Activated T-cell treated with anti-CD3 and anti-CD28 coated beads for 4 hours (primary cell): Measurements from ENCODE around the gene CDH2.

ENCODE experiments used
- DNase-seq: peaks from one replicate; pipeline ENCODE4 v3.0.0-alpha.2; 2020

The CDH2 gene

DNA sequence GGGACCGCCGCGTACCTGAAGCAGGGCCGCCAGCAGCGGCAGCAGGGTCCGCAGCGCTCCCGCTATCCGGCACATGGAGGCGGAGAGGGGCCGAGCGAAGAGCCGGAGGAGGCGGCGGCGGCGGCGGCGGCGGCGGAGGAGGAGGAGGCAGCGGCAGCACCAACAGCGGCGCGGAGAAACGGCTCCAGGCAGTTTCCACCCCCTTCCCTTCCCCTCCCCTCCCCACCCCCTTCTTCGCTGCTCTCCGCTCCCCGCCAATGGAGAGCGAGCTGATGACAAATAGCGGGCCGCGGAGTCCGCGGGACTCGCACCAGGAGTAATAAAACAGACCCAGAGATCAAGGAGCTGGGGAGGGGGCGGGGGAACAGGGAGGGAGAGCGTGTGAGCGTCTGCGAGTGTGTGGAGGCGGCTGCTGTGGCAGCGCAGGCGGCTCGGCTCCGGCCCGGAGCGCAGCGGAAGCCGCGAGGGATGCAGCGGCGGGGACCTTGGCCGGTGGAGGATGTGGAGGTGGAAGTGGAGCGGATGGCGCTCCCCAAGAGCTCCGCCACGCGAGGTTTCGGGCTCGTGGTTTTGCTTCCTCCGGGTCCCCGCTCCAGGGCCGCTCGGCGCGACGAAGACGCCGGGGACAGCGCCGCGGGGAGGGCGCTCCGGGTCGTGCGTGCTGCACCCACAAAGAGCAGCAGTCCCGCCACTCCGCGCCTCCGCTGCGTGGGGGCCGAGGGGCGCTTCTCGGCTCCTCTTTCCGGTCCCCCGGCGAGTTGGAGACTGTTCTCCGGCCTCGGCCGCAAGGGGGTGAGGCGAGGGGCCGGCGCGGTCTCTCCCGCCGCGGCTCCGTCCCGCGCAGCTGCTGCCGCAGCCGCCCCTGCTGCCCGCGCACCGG, at the start of gene CDH2:
Gene CDH2 (minus strand): TSS at position 183 of the 880 bp plus-strand sequence. CDS start 108 bp downstream, at position 75.
- DNase-seq: no peak

DNA sequence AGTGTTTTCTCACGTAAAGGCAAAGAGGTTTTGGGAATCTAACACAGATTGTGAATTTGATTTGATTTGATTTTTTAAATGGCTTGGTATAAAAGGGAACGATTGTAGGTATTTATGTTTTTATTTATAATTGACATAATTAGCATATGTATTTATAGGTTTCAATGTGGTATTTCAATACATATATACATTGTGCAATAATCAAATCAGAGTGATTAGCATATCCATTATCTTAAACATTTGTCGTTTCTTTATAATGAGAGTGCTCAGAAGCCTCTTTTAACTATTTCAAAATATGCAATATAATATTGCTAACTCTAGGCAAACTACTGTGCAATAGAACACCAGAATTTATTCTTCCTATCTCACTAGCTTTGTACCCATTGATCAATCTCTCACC, 35.1 kb upstream of the CDH2 start:
- DNase-seq: no peak

DNA sequence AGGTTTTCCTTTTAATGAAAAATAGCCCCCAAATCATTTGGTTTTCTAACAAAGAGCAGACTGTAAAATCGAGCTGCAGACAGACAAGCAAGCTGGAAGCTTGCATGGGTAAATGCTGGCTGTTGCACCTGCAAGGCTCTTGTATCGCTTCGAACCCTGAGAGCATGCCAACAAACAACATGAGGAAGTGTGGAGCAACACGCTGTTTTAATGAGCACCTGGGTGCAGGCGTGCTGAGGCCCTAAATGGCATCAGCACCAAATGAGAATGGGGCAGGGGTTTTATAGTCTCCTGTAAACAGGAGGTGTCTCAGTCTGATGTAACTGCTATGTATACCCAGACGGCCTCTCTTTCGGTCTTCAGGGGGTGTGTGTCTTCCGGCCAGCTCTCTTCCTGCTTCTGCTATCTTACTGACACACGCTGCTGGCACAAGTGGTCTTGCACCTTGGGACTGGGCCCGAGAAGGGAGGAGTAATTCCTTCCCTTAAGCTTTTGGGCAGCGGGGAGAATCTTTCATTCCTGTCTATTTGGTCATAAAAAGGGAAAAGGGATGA, 31.9 kb upstream of the CDH2 start:
- DNase-seq: no peak

DNA sequence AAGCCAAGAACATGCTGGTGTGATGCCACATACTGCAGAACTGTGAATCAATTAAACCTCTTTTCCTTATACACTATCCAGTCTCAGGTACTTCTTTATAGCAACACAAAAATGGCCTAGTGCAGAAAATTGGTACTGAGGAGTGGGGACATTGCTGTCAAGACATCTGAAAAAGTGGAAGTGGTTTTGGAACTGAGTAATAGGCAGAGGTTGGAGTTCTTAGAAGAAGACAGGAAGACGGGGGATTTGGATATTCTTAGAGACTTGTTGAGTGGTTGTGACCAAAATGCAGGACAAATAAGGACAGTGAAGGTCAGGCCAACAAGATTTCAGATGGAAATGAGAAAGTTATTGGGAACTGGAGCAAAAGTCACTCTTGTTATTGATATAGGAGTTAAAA, 31.3 kb upstream of the CDH2 start:
- no peak for DNase-seq

DNA sequence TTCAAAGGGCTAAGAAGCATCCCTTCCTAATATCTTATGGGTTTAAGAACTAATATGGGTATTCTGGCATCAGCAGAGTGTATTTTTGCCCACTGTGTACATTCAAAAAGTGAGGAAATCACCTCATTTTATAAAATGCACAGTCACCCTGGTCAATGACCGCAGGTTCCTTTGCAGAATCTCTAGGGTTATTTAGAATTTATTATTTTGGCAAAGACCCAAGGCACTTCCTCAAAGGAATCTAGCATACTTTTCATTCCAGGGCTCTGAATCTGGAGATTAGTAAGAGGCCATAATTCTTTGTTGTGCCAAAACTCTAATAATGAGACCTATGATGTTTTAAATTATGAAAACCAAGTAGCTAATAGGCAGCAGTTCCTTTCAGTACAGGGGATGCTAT, 27.2 kb upstream of the CDH2 start:
- no peak for DNase-seq

DNA sequence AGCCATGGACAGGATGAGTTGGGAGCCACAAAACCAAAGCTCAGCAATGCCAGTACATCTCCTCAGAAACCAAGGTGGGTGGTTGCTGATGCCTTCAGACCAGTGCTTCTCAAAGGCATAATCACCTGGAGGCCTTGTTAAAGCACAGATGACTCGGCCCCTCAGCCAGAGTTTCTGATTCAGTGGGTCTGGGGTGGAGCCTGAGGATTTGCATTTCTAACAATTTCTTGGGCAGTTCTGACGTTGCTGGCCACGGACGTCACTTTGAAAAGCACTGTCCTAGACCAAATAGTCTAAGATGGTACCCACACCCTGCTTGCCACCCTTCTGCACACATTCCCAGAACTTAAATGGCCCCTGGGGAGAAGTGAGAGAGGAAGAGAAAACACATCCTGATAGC, 24.1 kb upstream of the CDH2 start:
- DNase-seq: no peak

DNA sequence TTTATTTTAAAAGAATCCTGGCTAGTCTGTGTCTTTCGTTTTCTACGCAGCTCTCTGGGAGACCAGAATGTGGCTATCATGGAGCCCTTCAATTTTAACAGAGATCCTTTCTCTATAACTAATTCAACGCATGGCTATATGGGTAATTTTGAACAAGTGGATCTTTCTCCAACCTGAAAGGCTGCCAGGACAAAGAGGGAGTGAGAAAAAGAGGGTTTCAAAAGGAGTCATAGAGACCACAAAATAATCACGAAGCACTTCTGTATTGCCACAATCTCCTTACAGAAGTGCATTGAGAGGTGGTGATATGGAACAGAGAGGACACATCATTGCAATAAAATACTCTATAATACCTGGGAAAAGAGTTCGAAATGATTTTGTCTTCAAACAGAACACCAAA, 21.7 kb upstream of the CDH2 start:
- no peak for DNase-seq

DNA sequence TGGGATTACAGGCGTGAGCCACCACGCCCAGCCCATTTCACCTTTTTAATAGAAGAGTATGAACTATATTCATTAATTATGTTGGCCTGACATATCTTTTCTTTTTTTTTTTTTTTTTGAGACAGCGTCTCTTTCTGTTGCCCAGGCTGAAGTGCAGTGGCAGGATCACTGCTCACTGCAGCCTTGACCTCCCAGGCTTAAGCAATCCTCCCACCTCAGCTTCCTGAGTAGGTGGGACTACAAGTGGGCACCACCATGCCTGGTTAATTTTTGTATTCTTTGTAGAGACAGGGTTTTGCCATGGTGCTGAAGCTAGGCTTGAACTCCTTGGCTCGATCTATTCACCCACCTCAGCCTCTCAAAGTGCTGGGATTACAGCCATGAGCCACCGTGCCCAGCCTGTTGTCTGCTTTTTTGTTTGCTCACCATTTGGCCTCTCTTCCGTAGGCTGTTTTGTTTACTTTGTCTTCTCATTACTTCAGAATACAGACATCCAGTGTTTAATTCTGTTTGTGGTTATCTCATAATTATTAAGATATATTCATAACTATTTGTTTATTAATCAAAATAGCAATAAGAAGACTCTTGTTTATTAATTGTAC, 16.3 kb upstream of the CDH2 start:
- no peak for DNase-seq

DNA sequence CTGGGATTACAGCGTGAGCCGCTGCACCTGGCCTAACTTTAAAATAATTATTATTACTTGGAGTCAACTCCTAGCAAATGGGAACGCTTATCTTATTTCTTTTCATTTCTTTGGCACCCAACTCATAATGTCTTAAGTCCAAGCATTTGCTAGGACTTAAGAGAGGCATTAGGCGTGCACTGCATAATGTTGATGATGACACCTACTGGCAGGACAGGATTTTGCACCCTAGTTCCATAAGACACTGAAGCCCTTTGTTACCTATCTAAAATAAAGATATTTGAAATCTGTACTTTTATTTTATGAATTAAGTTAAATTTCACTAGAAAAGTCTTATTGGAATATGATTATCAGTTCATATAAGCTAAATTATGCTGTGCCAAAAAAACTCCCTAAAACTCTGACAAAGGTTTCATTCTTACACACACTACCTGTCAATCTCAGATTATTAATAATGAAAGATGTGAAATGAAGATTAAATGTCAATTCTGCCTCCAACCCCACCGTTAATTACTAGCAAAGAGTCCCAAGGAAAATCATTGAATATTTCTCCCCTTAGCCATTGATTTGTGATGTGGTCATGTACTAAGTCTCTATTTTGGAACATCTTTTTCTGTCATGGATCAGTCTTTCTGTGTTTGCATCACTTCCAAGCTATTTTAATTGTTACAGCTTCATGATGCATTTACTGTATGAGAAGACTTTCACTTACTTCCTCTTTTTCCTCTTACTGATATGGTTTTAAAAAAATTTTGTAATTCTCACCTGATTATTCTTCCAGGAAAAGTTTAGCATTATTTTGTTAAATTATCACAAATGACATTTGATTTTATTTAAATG, 12.7 kb upstream of the CDH2 start:
- no peak for DNase-seq

DNA sequence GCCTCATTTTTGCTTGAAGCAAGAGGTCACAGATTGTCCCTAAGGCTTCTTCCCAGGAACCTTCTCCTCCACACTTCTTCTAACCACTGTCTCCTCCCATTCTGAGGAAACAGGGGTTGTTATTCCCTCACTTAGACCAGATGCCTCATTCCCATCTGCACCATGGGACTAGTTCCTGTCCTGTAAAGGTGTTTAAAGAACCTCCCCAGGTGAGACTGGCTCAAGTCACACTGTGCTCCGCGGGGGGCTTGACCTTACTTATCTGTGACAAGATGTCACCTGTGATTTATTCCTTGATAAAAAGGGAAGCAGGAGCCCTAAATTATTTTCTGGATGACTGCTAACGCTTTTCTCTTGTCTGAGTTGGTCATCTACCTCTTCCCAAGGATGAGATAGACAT, 8.2 kb upstream of the CDH2 start:
- no peak for DNase-seq

DNA sequence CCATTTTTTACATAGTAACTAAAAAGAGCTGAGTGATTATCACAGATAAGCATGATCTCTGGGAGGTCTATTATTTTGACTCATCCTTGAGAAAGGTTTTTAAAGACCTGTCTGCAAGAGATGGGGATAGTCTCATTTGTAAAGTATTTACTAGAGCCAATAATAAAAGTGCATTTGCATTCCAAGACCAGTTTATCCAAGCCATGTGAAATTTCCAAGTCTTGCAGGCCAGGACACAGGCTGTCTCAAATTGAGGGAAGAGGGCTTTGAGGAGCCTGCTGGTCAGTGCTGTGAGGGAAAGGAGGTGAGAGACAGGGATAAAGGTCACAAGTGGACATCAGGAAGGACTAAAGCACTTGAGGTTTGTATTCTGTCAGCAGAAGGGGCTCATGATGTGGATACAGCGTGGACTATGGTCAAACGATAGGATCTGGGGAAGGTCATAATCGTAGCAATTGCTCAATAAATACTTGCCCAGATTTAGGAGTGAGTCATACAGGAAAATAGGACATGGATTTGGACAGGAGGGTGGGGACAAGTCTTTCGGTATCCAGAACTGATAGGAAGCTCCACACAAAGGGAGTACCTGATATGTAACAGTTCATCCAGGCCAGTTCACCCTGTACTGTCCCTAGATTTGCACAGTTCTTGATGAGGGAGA, 6.6 kb upstream of the CDH2 start:
- no peak for DNase-seq

DNA sequence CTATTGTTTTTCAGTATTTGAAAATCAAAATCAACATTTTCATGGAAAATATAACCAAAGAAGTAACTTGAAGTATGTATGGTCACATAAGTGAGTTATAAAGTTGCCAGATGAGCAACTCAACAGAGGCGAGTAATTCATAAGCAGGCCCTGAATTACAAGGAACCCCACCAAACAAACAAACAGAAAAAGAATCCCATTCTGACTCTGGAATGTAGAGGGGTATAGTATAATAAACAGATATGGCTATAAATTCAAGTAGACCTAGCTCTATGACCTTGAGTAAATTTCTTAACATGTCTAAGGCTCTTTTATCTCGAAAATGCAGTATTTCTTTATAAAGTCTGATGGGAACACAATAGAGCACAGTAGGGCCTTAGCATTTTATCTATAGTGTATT, 4.7 kb upstream of the CDH2 start:
- DNase-seq: no peak

DNA sequence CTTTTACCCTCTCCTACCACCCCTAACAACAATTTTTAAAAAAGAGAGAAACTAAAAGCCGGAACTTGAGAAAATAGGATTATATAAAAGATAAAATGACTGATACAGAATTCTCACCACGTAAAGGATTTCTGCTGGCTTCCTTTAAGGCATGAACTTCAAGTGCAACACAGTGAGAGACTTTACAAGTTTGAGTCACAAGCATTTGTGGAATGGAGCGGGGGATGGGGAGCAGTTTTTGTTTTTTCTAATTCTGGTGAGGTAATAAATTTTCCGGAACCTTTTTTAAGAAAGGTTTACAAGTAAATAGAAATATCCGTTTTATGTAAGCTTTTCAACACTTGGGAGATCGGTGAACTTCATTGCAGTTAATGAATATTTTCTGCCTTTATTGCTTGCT, 1.8 kb upstream of the CDH2 start:
- no peak for DNase-seq

DNA sequence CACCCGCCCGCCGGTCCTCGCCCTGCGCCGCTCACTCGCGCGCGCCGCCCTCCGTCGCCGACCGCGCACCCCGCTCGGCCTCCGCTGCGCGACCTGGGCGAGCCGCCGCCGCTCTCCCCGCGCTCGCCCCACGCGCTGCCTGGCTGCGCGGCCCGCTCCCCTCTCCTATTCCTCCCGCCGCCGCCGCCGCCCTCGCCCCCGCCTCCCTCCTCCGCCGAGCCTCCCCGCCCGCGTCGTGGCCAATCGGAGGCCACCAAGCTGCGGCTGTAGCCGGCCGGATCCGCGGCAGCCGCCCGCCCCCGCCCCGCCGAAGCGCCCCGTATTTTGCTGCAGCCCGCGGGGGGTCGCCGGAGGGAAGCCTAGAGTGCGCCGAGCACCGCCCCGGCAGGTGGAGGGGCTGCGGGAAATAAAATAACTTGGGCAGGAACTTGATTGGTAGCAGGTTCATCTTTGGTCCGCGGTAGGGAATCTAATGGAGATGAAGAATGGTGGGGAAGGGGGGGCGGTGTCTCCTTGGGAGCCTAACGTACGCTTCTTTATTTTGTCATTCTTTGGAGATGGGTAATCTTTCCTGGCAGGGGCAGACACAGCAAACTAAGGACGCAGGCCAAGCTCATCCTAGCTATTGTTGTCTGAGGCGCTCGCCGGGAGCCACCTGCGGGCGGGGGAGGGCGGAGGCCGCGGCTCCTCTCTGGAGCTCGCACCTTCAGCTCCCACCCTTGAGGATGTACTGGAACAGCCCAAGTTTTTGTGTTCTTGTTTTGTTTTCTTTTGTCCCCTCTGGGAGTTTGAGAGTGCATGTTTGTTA, 1.1 kb upstream of the CDH2 start:
- no peak for DNase-seq

DNA sequence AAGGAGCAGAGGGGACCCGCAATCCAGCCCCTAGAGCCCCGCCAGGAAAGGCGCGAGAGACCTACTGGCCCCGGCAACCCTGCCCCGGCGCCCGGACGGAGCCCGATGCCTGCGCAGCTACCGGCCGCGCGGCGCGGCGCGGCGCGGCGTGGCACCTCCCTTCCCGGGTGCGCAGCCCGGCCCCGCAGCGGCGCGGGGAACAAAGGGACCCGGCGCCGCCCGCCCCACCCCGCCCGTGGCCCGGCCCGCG, 307 bp downstream of the CDH2 start:
- DNase-seq: no peak

DNA sequence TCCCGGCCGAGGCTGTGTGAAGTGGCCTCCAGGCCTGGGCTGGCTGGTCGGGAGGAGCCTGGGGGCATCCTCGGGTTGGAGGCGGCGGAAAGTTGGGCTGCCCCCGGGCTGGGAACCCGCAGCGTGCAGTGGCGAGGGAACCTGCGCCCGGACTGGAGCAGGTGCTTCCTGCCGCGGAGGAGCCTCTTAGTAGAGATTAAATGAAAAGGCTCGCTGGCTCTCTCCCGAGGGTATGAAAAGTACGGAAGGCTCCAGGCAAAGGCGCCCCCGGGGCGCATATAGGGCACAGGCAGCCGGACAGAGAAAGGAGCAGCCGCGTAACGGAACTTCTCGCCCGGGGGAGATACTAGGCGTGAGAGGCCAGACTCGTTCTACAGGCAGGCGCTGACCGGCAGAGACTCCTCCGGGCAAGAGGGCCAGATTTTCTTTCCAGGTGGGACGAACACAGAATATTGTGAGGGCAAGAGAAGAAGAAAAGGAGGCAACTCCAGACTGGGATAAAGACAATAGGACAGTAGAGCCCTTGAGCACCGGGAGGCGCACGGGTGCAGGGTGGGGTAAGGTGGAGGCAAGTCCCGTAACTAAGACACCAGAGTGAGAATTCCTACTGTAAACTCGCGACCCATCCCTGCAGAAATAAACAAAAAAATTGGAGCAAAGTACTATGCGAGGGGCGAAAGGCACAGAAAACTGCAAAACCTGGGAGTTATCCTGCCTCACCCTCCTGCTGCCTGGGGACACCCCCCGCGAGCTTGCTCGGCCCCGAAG, 816 bp downstream of the CDH2 start:
- DNase-seq: no peak

DNA sequence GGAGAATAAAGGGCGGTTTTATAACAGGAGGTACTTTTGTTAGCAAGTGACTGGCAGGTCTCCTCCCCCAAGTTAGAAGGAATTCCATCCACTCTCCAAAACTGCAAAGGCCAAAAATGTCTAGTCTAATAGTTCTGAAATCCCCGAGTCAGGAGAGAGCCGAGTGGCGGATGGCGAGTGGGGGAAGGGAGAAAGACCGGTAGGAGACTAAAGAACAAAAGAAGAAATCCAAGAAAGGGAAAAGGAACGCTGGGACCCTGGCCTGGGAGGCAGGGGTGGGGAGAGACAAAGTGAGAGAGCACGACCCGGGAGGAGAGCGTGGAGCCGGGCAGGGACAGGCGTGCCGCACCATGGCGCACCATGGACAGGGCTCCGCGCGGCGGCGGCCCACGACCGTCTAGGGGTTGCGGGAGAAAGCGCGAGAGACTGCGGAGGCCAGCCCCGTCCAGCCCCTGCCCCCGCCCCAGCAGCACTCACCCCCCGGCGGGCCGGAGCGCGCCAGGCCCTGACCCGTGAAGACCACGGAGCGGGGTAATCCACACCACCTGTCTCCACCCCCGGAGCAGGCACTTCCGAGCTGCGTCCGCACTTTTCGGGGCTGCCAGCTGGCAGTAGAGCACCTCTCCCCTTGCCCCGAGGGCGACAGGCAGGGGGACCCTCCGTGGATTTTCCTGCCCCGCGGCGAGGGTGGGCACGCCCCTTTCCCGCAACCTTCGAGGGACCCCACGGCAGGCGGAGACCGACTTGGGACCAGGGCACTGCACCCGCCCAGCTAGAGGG, 1.6 kb downstream of the CDH2 start:
- no peak for DNase-seq

DNA sequence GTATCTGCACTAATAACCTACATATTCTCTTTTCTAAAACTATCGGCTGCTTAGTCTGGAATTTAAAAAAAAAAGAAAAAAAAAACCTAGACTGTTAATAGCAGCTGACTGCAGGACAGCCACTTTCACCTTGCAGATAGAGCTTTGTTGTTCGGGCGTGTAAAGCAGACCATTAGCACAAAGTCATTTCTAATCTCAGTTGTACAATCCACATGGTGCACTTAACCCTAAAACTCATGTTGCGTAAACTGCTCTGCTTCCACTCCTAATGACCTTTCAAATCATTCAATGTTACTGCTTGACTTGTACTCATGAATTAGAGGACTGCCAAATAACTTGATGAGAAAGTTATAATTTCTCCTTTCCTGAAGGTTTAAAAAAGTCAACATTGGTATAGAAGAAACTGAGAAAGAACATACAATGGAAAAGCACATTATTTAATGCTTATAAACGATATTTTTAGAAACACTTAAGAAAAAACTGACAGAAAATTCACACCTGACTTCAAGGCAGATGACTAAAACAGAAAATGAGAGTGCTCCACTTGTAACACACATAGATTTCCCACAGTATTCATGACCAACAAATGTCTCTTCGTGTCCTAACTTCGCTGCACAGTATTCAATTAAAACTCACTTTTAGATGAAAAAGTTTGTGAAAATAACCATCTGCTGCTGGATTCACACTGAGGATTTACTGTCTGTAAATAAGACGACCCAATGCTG, 2.6 kb downstream of the CDH2 start:
- DNase-seq: no peak

DNA sequence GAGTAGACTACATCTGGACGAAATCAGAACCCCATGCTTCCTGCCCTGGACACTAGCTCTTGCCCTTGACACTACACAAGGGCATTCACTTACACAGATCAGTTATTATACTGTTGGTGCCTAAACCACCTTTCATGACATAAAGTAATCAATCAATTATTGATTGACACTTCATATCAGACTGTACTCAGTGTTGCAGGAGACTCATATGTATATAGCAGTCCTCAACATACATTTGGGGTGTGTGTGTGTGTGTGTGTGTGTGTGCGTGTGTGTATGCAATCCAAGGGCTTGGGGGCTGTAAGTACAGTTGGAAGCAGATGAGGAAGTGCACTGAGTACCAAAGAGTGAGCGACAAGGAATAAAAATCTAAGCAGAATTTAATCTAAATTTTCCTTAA, 5.1 kb downstream of the CDH2 start:
- no peak for DNase-seq

DNA sequence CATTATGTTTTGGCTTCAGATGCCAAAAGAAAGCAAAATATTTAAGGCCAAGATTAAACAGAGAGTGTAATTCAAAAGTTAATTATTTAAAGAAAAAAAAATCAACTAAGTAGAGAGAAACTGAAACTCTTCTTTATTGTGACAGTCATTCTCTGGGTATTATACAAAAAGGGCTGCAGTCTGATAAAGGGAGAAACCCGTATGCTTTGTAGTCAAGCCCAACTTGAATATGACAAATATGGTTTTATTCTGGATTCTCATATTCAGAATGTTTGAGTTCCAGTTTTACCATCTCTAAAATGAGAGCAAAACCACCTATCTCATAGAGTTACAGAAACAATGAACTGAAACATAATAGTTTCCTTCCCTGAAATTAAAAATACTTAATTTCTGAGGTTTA, 8.2 kb downstream of the CDH2 start:
- DNase-seq: no peak
